ENCODE results near the gene LRSAM1. TPM values are rescaled to one million over a fixed set of nuclear protein-coding genes. Genes with fewer than 3 reads are reported as not detected.

Gene LRSAM1
- total and polyA plus RNA-seq, 2 of the 8 experiments (the other 6 are each of a cell fraction or from before 2014, with no cell fraction given), result 9.7 to 18.3 TPM

DNA sequence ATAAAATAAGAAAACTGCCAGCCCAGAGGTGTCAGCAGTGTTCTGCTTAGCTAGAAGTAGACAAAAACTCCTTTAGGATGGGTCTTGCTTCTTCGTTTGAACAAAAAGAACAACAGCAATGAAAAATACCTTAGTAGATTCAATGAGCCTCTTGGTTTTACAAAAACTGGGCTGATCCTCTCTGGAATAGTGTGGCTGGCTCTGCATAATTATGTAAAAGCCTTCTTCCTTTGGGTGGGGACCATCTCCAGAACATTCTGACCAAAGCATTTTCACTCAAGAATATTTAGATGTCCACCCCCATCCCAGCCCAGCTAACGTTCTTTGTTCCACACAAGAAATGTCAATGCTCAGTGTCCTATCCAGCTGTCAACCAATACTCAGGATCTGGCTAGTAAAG, 63.2 kb downstream of the LRSAM1 start:
- H2BK12ac ChIP-seq (ENCODE audit: low read depth, low read length), result no peak overlapping the region
- no peaks in the 10 kb centered on the region for H3K23me2 ChIP-seq (ENCODE audit: low read depth, low read length)
- no peak overlapping the region for H4K5ac ChIP-seq (ENCODE audit: insufficient read length, low read depth, low read length)
- H2AK5ac ChIP-seq (ENCODE audit: low read depth, low read length), result no peak overlapping the region
- no peaks in the 10 kb centered on the region for H3K9me3 ChIP-seq (ENCODE audit: insufficient read depth in 2 of 2, low read depth in 1 of 2, low read length in 1 of 2)
- no peak overlapping the region for H3K27ac ChIP-seq (ENCODE audit: low read depth, low read length)
- ChIA-PET POLR2A (ENCODE audit: partially characterized antibody) (no interaction called here), CTCF (ENCODE audit: partially characterized antibody) (interaction anchor here (0.6 to 6.2 kb wide), 4 partner anchors 10 to 91 kb away, joined by 3 to 32 read pairs (median 4); no protein-coding TSS in a partner anchor)
- peaks cover 0 to 5% (median 4%) of the 10 kb centered on the region in 4 experiments; a peak in 4 of 7 replicates for H3K4me1 ChIP-seq (replicated peaks in 1 of 4; ENCODE audit: control insufficient read depth in 3 of 4, insufficient read depth in 4 of 4, low read length in 3 of 4)
- H3K9ac ChIP-seq (replicated peaks in 1 of 4; ENCODE audit: extremely low read depth in 1 of 4, low read depth in 3 of 4, low read length in 3 of 4), result no peak overlapping the region
- H3K23ac ChIP-seq (ENCODE audit: insufficient read length), result no peak overlapping the region
- no peak overlapping the region for H3K56ac ChIP-seq (replicated peaks; ENCODE audit: insufficient read length, low read depth, low read length)
- H3K36me3 ChIP-seq (ENCODE audit: control insufficient read depth in 2 of 4, insufficient read depth in 4 of 4, low read length in 3 of 4), result peaks cover 0 to 7% (median 4%) of the 10 kb centered on the region in 4 experiments; a peak in 4 of 8 replicates
- no peak overlapping the region for H3K4me3 ChIP-seq (ENCODE audit: extremely low read depth in 1 of 4, insufficient read depth in 2 of 4, low read depth in 3 of 4, low read length in 4 of 4)
- no peak overlapping the region for H2BK20ac ChIP-seq (ENCODE audit: low read length)
- no peak overlapping the region for H3K4me2 ChIP-seq (ENCODE audit: insufficient read depth in 1 of 2, low read depth in 2 of 2, low read length in 2 of 2)
- FAIRE-seq (no peak), DNase-seq (ENCODE audit: low read depth in 1 of 2, low spot score in 2 of 2) (no peak)
- H4K91ac ChIP-seq (replicated peaks; ENCODE audit: insufficient read length, low read length), result no peak overlapping the region
- H3K27me3 ChIP-seq (replicated peaks in 1 of 4; ENCODE audit: control insufficient read depth in 3 of 4, extremely low read depth in 1 of 4, insufficient read depth in 3 of 4, low read length in 3 of 4), result no peaks in the 10 kb centered on the region
- H2AFZ ChIP-seq (ENCODE audit: low read length), result no peak overlapping the region
- no peaks in the 10 kb centered on the region for H4K20me1 ChIP-seq (replicated peaks in 1 of 2; ENCODE audit: control insufficient read depth in 1 of 2, insufficient read depth in 2 of 2, low read length in 2 of 2)
- no peaks in the 10 kb centered on the region for H3K79me2 ChIP-seq (ENCODE audit: control insufficient read depth in 1 of 2, insufficient read depth in 2 of 2, low read length in 2 of 2)
- no peaks in the 10 kb centered on the region for H3K79me1 ChIP-seq (ENCODE audit: low read depth, low read length)
- H2BK5ac ChIP-seq (ENCODE audit: low read depth, low read length), result no peak overlapping the region
- no peak overlapping the region for H2BK120ac ChIP-seq (replicated peaks; ENCODE audit: low read depth, low read length)
- 91% methylated on average over 2 of the region's 2 CpGs; no CpG with 5 or more reads in 1 of the 2 experiments for WGBS, 2 experiments (ENCODE audit: extremely low coverage in 1 of 2, insufficient coverage in 1 of 2, insufficient read length in 1 of 2, insufficient replicate concordance in 2 of 2, low coverage in 1 of 2, low lambda C conversion rate in 2 of 2, missing lambda C conversion rate in 1 of 2)
- no peak for TF ChIP-seq CHD2 (IDR thresholded peaks at IDR 0.05; ENCODE audit: low read length)
- TF ChIP-seq, protein P1, sequence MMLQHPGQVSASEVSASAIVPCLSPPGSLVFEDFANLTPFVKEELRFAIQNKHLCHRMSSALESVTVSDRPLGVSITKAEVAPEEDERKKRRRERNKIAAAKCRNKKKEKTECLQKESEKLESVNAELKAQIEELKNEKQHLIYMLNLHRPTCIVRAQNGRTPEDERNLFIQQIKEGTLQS (IDR thresholded peaks at IDR 0.05; ENCODE audit: insufficient read depth, low read depth, low read length), result no peak
- TF ChIP-seq SIX5 (IDR thresholded peaks at IDR 0.05; ENCODE audit: low read depth, low read length), result no peak
- TF ChIP-seq SUZ12 (IDR thresholded peaks at IDR 0.05; ENCODE audit: low read length), result no peak
- TF ChIP-seq, protein P2, sequence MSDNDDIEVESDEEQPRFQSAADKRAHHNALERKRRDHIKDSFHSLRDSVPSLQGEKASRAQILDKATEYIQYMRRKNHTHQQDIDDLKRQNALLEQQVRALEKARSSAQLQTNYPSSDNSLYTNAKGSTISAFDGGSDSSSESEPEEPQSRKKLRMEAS (IDR thresholded peaks at IDR 0.05), result no peak
- TF ChIP-seq KDM5A (IDR thresholded peaks at IDR 0.05; ENCODE audit: low read length), result no peak
- H3K18ac ChIP-seq (ENCODE audit: extremely low read depth, low read length), result no peak overlapping the region
- no peak overlapping the region for H4K8ac ChIP-seq (ENCODE audit: extremely low read depth, insufficient read depth, low read length)
- no peak overlapping the region for H3K14ac ChIP-seq (ENCODE audit: insufficient read length)
- no peak overlapping the region for H2BK15ac ChIP-seq (ENCODE audit: low read length)
- H3K4ac ChIP-seq (replicated peaks; ENCODE audit: insufficient read length, low read depth, low read length), result no peak overlapping the region

Measured in H1 (cell line).